PC-3 (cell line): Measurements from ENCODE around the gene FEN1. TPM values are rescaled to one million over a fixed set of nuclear protein-coding genes. Genes with fewer than 3 reads are reported as not detected.

Source experiments
- ATAC-seq: fragments of 200-7000 bp; cut with Tn5 transposase; 2 replicates; pipeline ENCODE4 v1.9.1; 2020; ENCODE audit warnings: mild to moderate bottlenecking, moderate library complexity
- BruUV-seq: library from RNA; stranded (reverse); fragments of 400-500 nt; replicated peaks from 2 replicates; lab custom pipeline; 2021; lab: Mats Ljungman, UMichigan
- CTCF ChIA-PET: fragments of 300-600 bp; sonication (Branson Sonifier 250); formaldehyde crosslinking; loops from one replicate; lab custom pipeline; 2022; ENCODE audit warnings: antibody characterized with exemption; lab: Charles Lee
- POLR2A ChIA-PET: fragments of 300-600 bp; sonication (Branson Sonifier 250); formaldehyde crosslinking; loops from one replicate; lab custom pipeline; 2022; ENCODE audit warnings: antibody characterized with exemption; ENCODE audit not compliant: unreplicated experiment; lab: Charles Lee
- DNase-seq: peaks from one replicate; pipeline ENCODE4 v3.0.0-alpha.2; 2015
- H2AFZ ChIP-seq: fragments of 300-600 bp; sonication (generic); 2 replicates; pipeline ENCODE4 v1.6.0; 2016; ENCODE audit warnings: antibody characterized with exemption, low read length
- H3F3A ChIP-seq: fragments of 300-600 bp; sonication (generic); one replicate; pipeline ENCODE4 v1.6.0; 2017; ENCODE audit warnings: antibody characterized with exemption, low read length, control low read depth, mild to moderate bottlenecking; ENCODE audit not compliant: unreplicated experiment
- H3K27ac ChIP-seq: fragments of 300-600 bp; sonication (generic); 2 replicates; pipeline ENCODE4 v1.5.1; 2016; ENCODE audit warnings: mild to moderate bottlenecking, low read length
- H3K27me3 ChIP-seq: fragments of 300-600 bp; sonication (generic); 2 replicates; pipeline ENCODE4 v1.6.1; 2016; ENCODE audit warnings: low read length, mixed read lengths
- H3K36me3 ChIP-seq: fragments of 300-600 bp; sonication (generic); 2 replicates; pipeline ENCODE4 v1.6.1; 2016; ENCODE audit warnings: low read depth, mixed run types, low read length, mixed read lengths
- H3K4me1 ChIP-seq: fragments of 300-600 bp; sonication (generic); 2 replicates; pipeline ENCODE4 v1.5.1; 2016; ENCODE audit warnings: low read length; ENCODE audit not compliant: insufficient read depth
- H3K4me2 ChIP-seq: fragments of 300-600 bp; sonication (generic); 2 replicates; pipeline ENCODE4 v1.6.0; 2016; ENCODE audit warnings: low read length
- H3K4me3 ChIP-seq: fragments of 300-600 bp; sonication (generic); 2 replicates; pipeline ENCODE4 v1.5.1; 2016; ENCODE audit warnings: mild to moderate bottlenecking, low read length, mixed read lengths
- H3K79me2 ChIP-seq: fragments of 300-600 bp; sonication (generic); 2 replicates; pipeline ENCODE4 v1.6.1; 2017; ENCODE audit warnings: low read length, mixed read lengths
- H3K9ac ChIP-seq: fragments of 300-600 bp; sonication (generic); 2 replicates; pipeline ENCODE4 v1.6.0; 2016; ENCODE audit warnings: mild to moderate bottlenecking, low read length
- H3K9me2 ChIP-seq: fragments of 300-600 bp; sonication (generic); replicated peaks from 2 replicates; pipeline ENCODE4 v1.6.1; 2016; ENCODE audit warnings: mixed run types, low read length, mixed read lengths
- H3K9me3 ChIP-seq: fragments of 300-600 bp; sonication (generic); 2 replicates; pipeline ENCODE4 v1.6.1; 2016; ENCODE audit warnings: low read length, mixed read lengths
- H4K20me1 ChIP-seq: fragments of 300-600 bp; sonication (generic); 2 replicates; pipeline ENCODE4 v1.6.1; 2016; ENCODE audit warnings: low read length, mixed read lengths
- EZH2 ChIP-seq: fragments of 300-600 bp; sonication (generic); IDR thresholded peaks from one replicate; pipeline ENCODE4 v1.6.1; 2017; ENCODE audit warnings: antibody characterized with exemption, mild to moderate bottlenecking, low read length; ENCODE audit not compliant: unreplicated experiment
- EZH2phosphoT487 ChIP-seq: fragments of 300-600 bp; sonication (generic); IDR thresholded peaks from 2 replicates; pipeline ENCODE4 v1.6.1; 2018; ENCODE audit warnings: mild to moderate bottlenecking, antibody characterized with exemption, low read length, borderline replicate concordance
- intact Hi-C: fragments of 100-400 bp; cut with micrococcal nuclease; formaldehyde crosslinking; loops from 2 replicates; pipeline ENCODE4 v1.9.0; 2023
- total RNA-seq: library from RNA; depleted of rRNA; stranded (reverse); fragments of >200 nt; gene quantifications from 2 replicates; pipeline ENCODE4 v1.2.3, GENCODE V29; 2014
- TF ChIP-seq, protein P1 (sequence below): fragments of 300-600 bp; sonication (generic); conservative IDR thresholded peaks from 2 replicates; pipeline ENCODE4 v1.5.1; 2017; ENCODE audit warnings: antibody characterized with exemption, low read depth, mild to moderate bottlenecking, low read length

Gene FEN1
- total RNA-seq, 1 experiment from 2014 or later: 132 TPM

DNA sequence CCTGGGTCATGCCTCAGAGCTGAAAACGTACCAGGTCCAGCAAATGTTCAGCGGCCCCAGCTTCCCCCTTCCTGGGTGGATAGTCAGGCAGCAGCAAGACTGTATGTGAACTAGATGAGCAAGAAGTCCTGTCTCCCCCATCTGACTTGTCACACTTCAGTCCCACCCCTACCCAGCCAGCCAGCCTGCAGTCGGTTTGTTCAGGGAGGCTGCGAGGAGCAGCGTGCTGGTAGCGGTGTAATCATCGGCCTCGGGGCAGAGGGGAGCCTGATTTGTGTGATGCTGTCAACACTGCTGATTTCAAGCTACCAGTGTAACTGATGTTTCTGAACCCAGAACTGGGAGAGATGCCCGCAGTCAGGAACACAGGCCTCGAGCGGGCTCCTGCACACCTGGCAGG, 9.9 kb upstream of the FEN1 start:
- Histone ChIP-seq H3K4me2 (no peak overlapping the region), H4K20me1 (no peaks in the 10 kb centered on the region), H3K9me3 (no peaks in the 10 kb centered on the region), H3K27ac (no peak overlapping the region), H2AFZ (no peak overlapping the region), H3K27me3 (no peaks in the 10 kb centered on the region), H3K36me3 (peaks cover 14% of the 10 kb centered on the region; the same call in 1 of the 2 replicates), H3K4me1 (no peaks in the 10 kb centered on the region), H3F3A (no peaks in the 10 kb centered on the region), H3K4me3 (no peak overlapping the region), H3K79me2 (no peaks in the 10 kb centered on the region), H3K9me2 (no peaks in the 10 kb centered on the region), H3K9ac (no peak overlapping the region)
- CTCF ChIA-PET: no interaction called here
- DNase-seq (no peak), ATAC-seq (no peak)
- no TSS peak for BruUV-seq
- intact Hi-C loops: no loop called here
- TF ChIP-seq EZH2: no peak
- POLR2A ChIA-PET: no interaction called here

DNA sequence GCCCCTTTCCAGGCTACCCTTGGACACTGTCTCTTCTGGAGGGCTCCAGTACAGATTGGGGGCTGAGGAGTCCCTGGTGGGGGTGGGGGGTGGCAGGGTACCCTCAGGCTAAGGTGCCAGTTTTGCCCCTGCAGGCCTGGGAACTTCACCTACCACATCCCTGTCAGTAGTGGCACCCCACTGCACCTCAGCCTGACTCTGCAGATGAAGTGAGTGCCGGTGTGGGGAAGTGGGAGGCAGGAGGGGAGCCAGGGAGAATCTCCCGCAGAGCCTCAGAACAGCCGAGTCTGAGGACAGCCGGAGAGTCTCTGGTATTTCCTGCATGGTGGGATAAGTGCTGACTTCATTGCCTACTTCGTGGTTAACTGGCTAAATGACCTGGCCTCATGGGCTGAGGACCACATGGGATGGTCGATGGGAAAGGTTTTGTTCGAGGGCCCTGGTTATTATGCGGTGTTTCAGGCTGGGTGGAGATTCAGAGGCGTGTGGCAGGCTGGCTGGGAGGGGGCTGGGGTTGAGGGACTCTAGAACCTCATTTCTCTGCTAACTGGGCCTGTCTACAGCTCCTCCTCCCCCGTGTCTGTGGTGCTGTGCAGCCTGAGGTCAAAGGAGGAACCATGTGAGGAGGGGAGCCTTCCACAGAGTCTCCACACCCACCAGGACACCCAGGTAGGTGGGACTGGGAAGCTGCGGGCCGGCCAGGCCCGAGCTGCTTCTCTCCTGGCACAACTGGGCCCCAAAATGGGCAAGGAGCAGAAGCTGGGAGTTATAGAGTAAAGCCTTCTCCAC, 8.8 kb upstream of the FEN1 start:
- no peak overlapping the region for H3K4me2 ChIP-seq
- H3F3A ChIP-seq: no peaks in the 10 kb centered on the region
- H4K20me1 ChIP-seq: no peaks in the 10 kb centered on the region
- no peak for ATAC-seq
- H3K79me2 ChIP-seq: no peaks in the 10 kb centered on the region
- intact Hi-C loops: no loop called here
- BruUV-seq: no TSS peak
- H2AFZ ChIP-seq: no peak overlapping the region
- TF ChIP-seq EZH2: no peak
- no peak for TF ChIP-seq EZH2phosphoT487
- TF ChIP-seq, protein P1, sequence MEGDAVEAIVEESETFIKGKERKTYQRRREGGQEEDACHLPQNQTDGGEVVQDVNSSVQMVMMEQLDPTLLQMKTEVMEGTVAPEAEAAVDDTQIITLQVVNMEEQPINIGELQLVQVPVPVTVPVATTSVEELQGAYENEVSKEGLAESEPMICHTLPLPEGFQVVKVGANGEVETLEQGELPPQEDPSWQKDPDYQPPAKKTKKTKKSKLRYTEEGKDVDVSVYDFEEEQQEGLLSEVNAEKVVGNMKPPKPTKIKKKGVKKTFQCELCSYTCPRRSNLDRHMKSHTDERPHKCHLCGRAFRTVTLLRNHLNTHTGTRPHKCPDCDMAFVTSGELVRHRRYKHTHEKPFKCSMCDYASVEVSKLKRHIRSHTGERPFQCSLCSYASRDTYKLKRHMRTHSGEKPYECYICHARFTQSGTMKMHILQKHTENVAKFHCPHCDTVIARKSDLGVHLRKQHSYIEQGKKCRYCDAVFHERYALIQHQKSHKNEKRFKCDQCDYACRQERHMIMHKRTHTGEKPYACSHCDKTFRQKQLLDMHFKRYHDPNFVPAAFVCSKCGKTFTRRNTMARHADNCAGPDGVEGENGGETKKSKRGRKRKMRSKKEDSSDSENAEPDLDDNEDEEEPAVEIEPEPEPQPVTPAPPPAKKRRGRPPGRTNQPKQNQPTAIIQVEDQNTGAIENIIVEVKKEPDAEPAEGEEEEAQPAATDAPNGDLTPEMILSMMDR: no peak
- no peaks in the 10 kb centered on the region for H3K27me3 ChIP-seq
- no peak for DNase-seq
- no peaks in the 10 kb centered on the region for H3K9me3 ChIP-seq
- ChIA-PET POLR2A (no interaction called here), CTCF (interaction anchor here (0.6 kb wide), 1 partner anchor 77 kb away, joined by 3 read pairs; no protein-coding TSS in a partner anchor)
- H3K36me3 ChIP-seq: peaks cover 23% of the 10 kb centered on the region
- no peak overlapping the region for H3K9ac ChIP-seq
- no peak overlapping the region for H3K4me3 ChIP-seq
- H3K4me1 ChIP-seq: no peaks in the 10 kb centered on the region
- no peak overlapping the region for H3K27ac ChIP-seq
- no peaks in the 10 kb centered on the region for H3K9me2 ChIP-seq

DNA sequence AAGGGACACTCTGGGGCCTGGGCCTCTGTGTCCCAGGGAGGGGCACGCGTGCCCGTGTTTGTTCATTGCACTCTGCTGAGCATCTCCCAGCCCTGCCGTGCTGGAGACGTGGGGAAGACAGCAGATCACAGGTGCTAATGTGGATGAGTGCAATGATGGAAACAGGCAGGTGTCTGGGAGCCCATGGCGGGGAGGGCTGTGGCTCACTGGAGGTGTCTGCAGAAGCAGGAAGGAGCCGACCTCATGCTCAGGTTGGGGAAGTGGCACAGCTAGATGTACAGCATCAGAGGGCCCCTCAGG, 8.3 kb upstream of the FEN1 start:
- DNase-seq: no peak
- H3K4me2 ChIP-seq: no peak overlapping the region
- H3K4me1 ChIP-seq: no peaks in the 10 kb centered on the region
- no peak overlapping the region for H3K4me3 ChIP-seq
- H3K9me3 ChIP-seq: no peaks in the 10 kb centered on the region
- H3K79me2 ChIP-seq: no peaks in the 10 kb centered on the region
- no peak overlapping the region for H3K9ac ChIP-seq
- POLR2A ChIA-PET: no interaction called here
- TF ChIP-seq EZH2 (no peak), EZH2phosphoT487 (no peak)
- TF ChIP-seq, protein P1: no peak
- CTCF ChIA-PET: no interaction called here
- H3K36me3 ChIP-seq: peaks cover 28% of the 10 kb centered on the region
- no peak for ATAC-seq
- H2AFZ ChIP-seq: no peak overlapping the region
- H3K9me2 ChIP-seq: no peaks in the 10 kb centered on the region
- no TSS peak for BruUV-seq
- intact Hi-C loops: no loop called here
- H3K27ac ChIP-seq: no peak overlapping the region
- H3K27me3 ChIP-seq: no peaks in the 10 kb centered on the region
- H3F3A ChIP-seq: no peaks in the 10 kb centered on the region
- H4K20me1 ChIP-seq: no peaks in the 10 kb centered on the region
